ENCODE measurements around the gene EPC2.
"Not testable (repeated sequence)": the region's sequence is repeated elsewhere in the genome, so short reads cannot be mapped to it uniquely, and the experiment has no call there.

EPC2 gene

GRCh38 chr2:148642112-148642744 is 2.3 kb upstream of the EPC2 start:
- DNase-seq, result no peak

- DNase-seq, result peak in 1 of 5 experiments; percentile 18
These were observed 1.6 kb upstream of the EPC2 start for GRCh38 chr2:148642891-148643416.

- DNase-seq, result peak in 1 of 5 experiments; percentile 88
These were observed 1.1 kb upstream of the EPC2 start for GRCh38 chr2:148643421-148643820.

GRCh38 chr2:148644883-148645538 is 460 bp downstream of the EPC2 start:
- DNase-seq, result peak; percentile 87 to 96 (median 90)

- DNase-seq, result peak; percentile 13 to 98 (median 58)
These were observed 1.1 kb downstream of the EPC2 start for GRCh38 chr2:148645539-148646230.

- DNase-seq, result no peak
These were observed 1.6 kb downstream of the EPC2 start for GRCh38 chr2:148646231-148646559.

GRCh38 chr2:148647711-148648110 is 3.2 kb downstream of the EPC2 start:
- DNase-seq, result not testable (repeated sequence)

GRCh38 chr2:148649936-148650335 is 5.4 kb downstream of the EPC2 start:
- no peak for DNase-seq

- no peak for DNase-seq
These were observed 6.3 kb downstream of the EPC2 start for GRCh38 chr2:148650881-148651280.

GRCh38 chr2:148651972-148652371 is 7.4 kb downstream of the EPC2 start:
- no peak for DNase-seq

- DNase-seq, result peak in 1 of 5 experiments; percentile 37
These were observed 8.9 kb downstream of the EPC2 start for GRCh38 chr2:148653437-148653836.

- DNase-seq, result no peak
These were observed 9.9 kb downstream of the EPC2 start for GRCh38 chr2:148654435-148654834.

GRCh38 chr2:148656516-148656915 is 12.0 kb downstream of the EPC2 start:
- no peak for DNase-seq

GRCh38 chr2:148658807-148659722 is 14.5 kb downstream of the EPC2 start:
- peak in 2 of 5 experiments; percentile 53 to 96 for DNase-seq

- peak in 1 of 5 experiments; percentile 63 for DNase-seq
These were observed 16.4 kb downstream of the EPC2 start for GRCh38 chr2:148660999-148661398.

- not testable (repeated sequence) for DNase-seq
These were observed 17.8 kb downstream of the EPC2 start for GRCh38 chr2:148662332-148662731.

- no peak for DNase-seq
These were observed 19.7 kb downstream of the EPC2 start for GRCh38 chr2:148664229-148664628.

GRCh38 chr2:148666555-148666954 is 22.0 kb downstream of the EPC2 start:
- peak in 1 of 5 experiments; percentile 16 for DNase-seq

GRCh38 chr2:148667113-148667836 is 22.7 kb downstream of the EPC2 start:
- no peak for DNase-seq

- no peak for DNase-seq
These were observed 26.2 kb downstream of the EPC2 start for GRCh38 chr2:148670773-148671172.

All from T-helper 2 cell (primary cell).